ENCODE measurements around the gene LRRC26.
A peak's percentile ranks its signal among the peaks of the same experiment; 100 is the strongest.

The LRRC26 gene

DNA sequence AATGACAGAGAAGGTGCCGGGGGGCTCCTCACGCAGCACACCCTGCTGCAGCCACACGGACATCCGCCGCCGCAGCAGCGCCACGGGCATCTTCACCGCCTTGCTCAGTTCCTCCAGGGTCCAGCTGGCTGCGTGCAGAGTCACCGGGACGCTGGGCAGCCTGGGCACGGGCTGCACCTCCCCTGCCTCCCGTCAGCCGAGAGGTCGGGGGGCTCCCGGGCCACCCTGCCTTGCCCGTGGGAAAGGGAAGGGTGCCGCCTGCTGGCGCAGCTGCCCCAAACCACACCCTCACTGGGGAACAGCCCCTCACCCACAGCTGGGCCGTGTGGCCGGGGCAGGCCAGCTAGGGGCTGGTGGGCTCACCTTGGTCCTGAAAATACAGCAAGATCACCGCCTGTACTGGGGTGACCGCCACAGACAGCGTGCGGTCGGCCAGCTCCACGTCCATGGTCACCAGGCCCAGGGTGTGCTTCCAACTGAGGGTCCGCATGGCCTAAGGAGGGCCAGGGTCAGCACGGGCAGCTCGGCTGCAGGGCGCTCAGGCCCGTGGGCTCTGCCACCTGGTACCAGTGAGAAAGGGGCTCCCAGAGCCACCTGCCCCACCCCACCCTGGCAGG, 5.6 kb upstream of the LRRC26 start:
- Histone ChIP-seq H3K9me2 (replicated peaks; ENCODE audit: control insufficient read depth, low read length) (no peaks in the 10 kb centered on the region), H4K20me1 (ENCODE audit: control insufficient read depth, insufficient read depth, low read depth, low read length) (peaks cover 5% of the 10 kb centered on the region; the same call in 1 of the 2 replicates), H3K27ac (ENCODE audit: low read depth, low read length) (no peak overlapping the region), H3F3A (ENCODE audit: control insufficient read depth, insufficient read depth) (peaks cover 7% of the 10 kb centered on the region), H3K4me2 (ENCODE audit: low read length) (peak overlapping the region; percentile 16; the same call in 1 of the 2 replicates), H3K9me3 (ENCODE audit: control insufficient read depth, insufficient read depth, low read length) (no peaks in the 10 kb centered on the region), H3K36me3 (ENCODE audit: control insufficient read depth, low read length) (peaks cover 10% of the 10 kb centered on the region), H3K27me3 (ENCODE audit: control insufficient read depth, low read length) (peaks cover 6% of the 10 kb centered on the region), H3K4me1 (ENCODE audit: control insufficient read depth, low read length) (peaks cover 24% of the 10 kb centered on the region), H3K4me3 (ENCODE audit: low read length) (no peak overlapping the region), H3K79me2 (ENCODE audit: control insufficient read depth, low read length) (no peaks in the 10 kb centered on the region)
- TF ChIP-seq, protein P1, sequence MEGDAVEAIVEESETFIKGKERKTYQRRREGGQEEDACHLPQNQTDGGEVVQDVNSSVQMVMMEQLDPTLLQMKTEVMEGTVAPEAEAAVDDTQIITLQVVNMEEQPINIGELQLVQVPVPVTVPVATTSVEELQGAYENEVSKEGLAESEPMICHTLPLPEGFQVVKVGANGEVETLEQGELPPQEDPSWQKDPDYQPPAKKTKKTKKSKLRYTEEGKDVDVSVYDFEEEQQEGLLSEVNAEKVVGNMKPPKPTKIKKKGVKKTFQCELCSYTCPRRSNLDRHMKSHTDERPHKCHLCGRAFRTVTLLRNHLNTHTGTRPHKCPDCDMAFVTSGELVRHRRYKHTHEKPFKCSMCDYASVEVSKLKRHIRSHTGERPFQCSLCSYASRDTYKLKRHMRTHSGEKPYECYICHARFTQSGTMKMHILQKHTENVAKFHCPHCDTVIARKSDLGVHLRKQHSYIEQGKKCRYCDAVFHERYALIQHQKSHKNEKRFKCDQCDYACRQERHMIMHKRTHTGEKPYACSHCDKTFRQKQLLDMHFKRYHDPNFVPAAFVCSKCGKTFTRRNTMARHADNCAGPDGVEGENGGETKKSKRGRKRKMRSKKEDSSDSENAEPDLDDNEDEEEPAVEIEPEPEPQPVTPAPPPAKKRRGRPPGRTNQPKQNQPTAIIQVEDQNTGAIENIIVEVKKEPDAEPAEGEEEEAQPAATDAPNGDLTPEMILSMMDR (IDR thresholded peaks at IDR 0.05; ENCODE audit: low read depth, low read length, poor library complexity, severe bottlenecking) = peak; percentile 56
- TF ChIP-seq EZH2phosphoT487 (IDR thresholded peaks at IDR 0.05; ENCODE audit: borderline replicate concordance, low read length) = no peak

DNA sequence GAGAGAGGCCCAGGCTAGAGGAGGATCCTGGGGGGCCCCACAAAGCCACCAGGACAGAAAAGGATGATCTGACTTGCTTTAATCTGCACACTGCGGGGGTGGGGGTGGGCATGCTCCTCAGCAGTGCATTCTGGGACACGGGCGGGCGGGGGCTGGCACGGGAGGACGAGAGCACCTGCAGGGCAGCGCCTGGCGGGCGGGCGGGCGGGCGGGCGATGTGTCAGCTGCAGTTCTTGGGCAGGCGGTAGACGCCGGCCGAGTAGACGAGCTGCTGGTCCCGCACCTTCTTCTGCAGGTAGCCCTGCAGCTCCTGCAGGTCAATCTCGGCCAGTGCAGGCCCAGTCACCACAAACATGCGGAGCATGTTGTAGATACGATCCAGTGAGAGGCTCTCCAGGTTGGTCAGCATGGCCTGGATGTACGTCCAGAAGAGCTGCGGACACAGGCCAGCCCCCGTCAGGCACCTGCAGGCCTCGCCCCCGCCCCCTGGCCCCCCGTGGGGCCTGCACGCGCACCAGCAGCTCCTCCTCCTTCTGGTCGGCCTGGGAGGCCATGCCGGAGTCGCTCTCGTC, 5.0 kb upstream of the LRRC26 start:
- Histone ChIP-seq H3F3A (ENCODE audit: control insufficient read depth, insufficient read depth) (peaks cover 7% of the 10 kb centered on the region), H3K4me1 (ENCODE audit: control insufficient read depth, low read length) (peaks cover 24% of the 10 kb centered on the region), H3K9me3 (ENCODE audit: control insufficient read depth, insufficient read depth, low read length) (no peaks in the 10 kb centered on the region), H3K27me3 (ENCODE audit: control insufficient read depth, low read length) (peaks cover 12% of the 10 kb centered on the region), H3K4me3 (ENCODE audit: low read length) (no peak overlapping the region), H4K20me1 (ENCODE audit: control insufficient read depth, insufficient read depth, low read depth, low read length) (peaks cover 5% of the 10 kb centered on the region; the same call in 1 of the 2 replicates), H3K9me2 (replicated peaks; ENCODE audit: control insufficient read depth, low read length) (no peaks in the 10 kb centered on the region), H3K27ac (ENCODE audit: low read depth, low read length) (no peak overlapping the region), H3K79me2 (ENCODE audit: control insufficient read depth, low read length) (no peaks in the 10 kb centered on the region), H3K36me3 (ENCODE audit: control insufficient read depth, low read length) (peaks cover 4% of the 10 kb centered on the region), H3K4me2 (ENCODE audit: low read length) (peak overlapping the region; percentile 16; the same call in 1 of the 2 replicates)
- no peak for TF ChIP-seq EZH2phosphoT487 (IDR thresholded peaks at IDR 0.05; ENCODE audit: borderline replicate concordance, low read length)
- TF ChIP-seq, protein P1 (IDR thresholded peaks at IDR 0.05; ENCODE audit: low read depth, low read length, poor library complexity, severe bottlenecking) = no peak

DNA sequence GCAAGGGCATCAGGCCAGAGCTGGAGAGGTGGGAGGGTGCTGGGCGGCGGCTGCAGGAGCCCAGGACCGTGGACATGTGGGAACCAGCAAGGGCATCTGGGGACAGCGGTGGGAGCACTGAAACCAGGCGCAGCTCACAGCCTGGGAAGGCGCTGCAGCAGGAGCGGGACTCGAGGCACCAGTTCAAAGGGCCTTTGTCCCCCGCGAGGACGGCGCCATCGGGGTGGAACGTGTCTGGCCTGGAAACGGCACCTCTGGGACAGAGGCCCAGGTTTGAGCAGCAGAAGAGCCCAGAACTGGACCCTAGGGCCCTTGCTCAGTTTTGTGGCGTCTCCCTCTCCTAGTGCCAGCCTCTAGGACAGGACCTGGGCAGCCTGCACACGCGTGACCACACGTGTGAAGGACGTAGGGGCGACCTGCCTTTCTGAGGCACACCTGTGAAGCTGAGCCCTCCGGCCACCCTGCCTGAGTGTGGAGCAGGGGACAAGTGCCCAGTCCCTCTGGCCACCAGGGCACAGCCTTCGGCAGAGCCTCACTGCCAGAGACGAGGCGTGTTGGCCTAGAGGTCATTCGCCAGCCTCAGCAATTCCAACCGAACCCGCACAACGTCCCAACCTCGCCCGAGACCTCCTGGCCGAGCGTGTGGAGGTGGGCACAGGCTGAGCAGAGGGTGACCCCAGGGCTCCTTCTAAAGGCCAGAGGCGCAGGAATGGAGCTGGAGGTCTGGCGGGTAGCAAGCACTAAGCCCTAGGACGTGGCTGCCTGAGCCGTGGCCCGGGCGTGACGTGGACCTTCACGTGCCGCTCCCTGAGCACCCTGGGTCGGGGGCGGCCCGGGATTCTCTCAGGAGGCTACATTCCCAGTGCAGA, 4.2 kb upstream of the LRRC26 start:
- Histone ChIP-seq H3K4me3 (ENCODE audit: low read length) (no peak overlapping the region), H3K9me3 (ENCODE audit: control insufficient read depth, insufficient read depth, low read length) (no peaks in the 10 kb centered on the region), H3K9me2 (replicated peaks; ENCODE audit: control insufficient read depth, low read length) (no peaks in the 10 kb centered on the region), H3K79me2 (ENCODE audit: control insufficient read depth, low read length) (no peaks in the 10 kb centered on the region), H4K20me1 (ENCODE audit: control insufficient read depth, insufficient read depth, low read depth, low read length) (peaks cover 5% of the 10 kb centered on the region; the same call in 1 of the 2 replicates), H3K4me1 (ENCODE audit: control insufficient read depth, low read length) (peaks cover 29% of the 10 kb centered on the region), H3K36me3 (ENCODE audit: control insufficient read depth, low read length) (no peaks in the 10 kb centered on the region; the same call in 1 of the 2 replicates), H3K27ac (ENCODE audit: low read depth, low read length) (no peak overlapping the region), H3K4me2 (ENCODE audit: low read length) (no peak overlapping the region), H3K27me3 (ENCODE audit: control insufficient read depth, low read length) (peaks cover 20% of the 10 kb centered on the region), H3F3A (ENCODE audit: control insufficient read depth, insufficient read depth) (peaks cover 7% of the 10 kb centered on the region)
- TF ChIP-seq, protein P1 (IDR thresholded peaks at IDR 0.05; ENCODE audit: low read depth, low read length, poor library complexity, severe bottlenecking) = no peak
- no peak for TF ChIP-seq EZH2phosphoT487 (IDR thresholded peaks at IDR 0.05; ENCODE audit: borderline replicate concordance, low read length)

All from DOHH2 (cell line).